ENCODE results near the gene MECP2. TPM values are rescaled to one million over a fixed set of nuclear protein-coding genes. Genes with fewer than 3 reads are reported as not detected.

Gene MECP2
- polyA plus RNA-seq, 1 donor: 29.0 TPM

Other genes starting within 250 kb of the MECP2 start
- gene L1CAM, start 211.5 kb downstream of the MECP2 start, polyA plus RNA-seq (ENCODE audit: insufficient read length): 46.9 TPM
- gene AVPR2, start 193.0 kb downstream of the MECP2 start, polyA plus RNA-seq (ENCODE audit: insufficient read length): 2.0 TPM
- 29.1 TPM for gene ARHGAP4, start 171.5 kb downstream of the MECP2 start, polyA plus RNA-seq (ENCODE audit: insufficient read length)
- gene NAA10, start 162.7 kb downstream of the MECP2 start, polyA plus RNA-seq (ENCODE audit: insufficient read length): 62.1 TPM
- gene RENBP, start 153.1 kb downstream of the MECP2 start, polyA plus RNA-seq (ENCODE audit: insufficient read length): 20.7 TPM
- 43.2 TPM for gene HCFC1, start 125.9 kb downstream of the MECP2 start, polyA plus RNA-seq (ENCODE audit: insufficient read length)
- gene TMEM187, start 125.0 kb downstream of the MECP2 start, polyA plus RNA-seq (ENCODE audit: insufficient read length): 5.2 TPM
- 54.3 TPM for gene IRAK1, start 77.8 kb downstream of the MECP2 start, polyA plus RNA-seq (ENCODE audit: insufficient read length)
- gene OPN1LW, start 46.5 kb upstream of the MECP2 start, polyA plus RNA-seq (ENCODE audit: insufficient read length): not detected
- not detected for gene OPN1MW, start 84.9 kb upstream of the MECP2 start, polyA plus RNA-seq (ENCODE audit: insufficient read length)
- gene OPN1MW2, start 122.0 kb upstream of the MECP2 start, polyA plus RNA-seq (ENCODE audit: insufficient read length): not detected
- gene OPN1MW3, start 159.9 kb upstream of the MECP2 start, polyA plus RNA-seq (ENCODE audit: insufficient read length): not detected
- not detected for gene TEX28, start 197.4 kb upstream of the MECP2 start, polyA plus RNA-seq (ENCODE audit: insufficient read length)
- 0.28 TPM for gene TKTL1, start 198.1 kb upstream of the MECP2 start, polyA plus RNA-seq (ENCODE audit: insufficient read length)